ENCODE measurements around the gene ADCY9.

The ADCY9 gene

GRCh38 chr16:4152267-4152666 is 36.0 kb upstream of the ADCY9 start:
- no peak for TF ChIP-seq CTCF (IDR thresholded peaks at IDR 0.05; ENCODE audit: control extremely low read depth, extremely low read depth, low read depth, missing control alignments)
- ChIA-PET CTCF (no interaction called here), POLR2A (no interaction called here)
- no peak for DNase-seq (ENCODE audit: extremely low spot score)

GRCh38 chr16:4147236-4147635 is 31.0 kb upstream of the ADCY9 start:
- CTCF ChIA-PET = interaction anchor here (1.0 to 1.9 kb wide), 3 partner anchors 30 to 106 kb away, joined by 4 to 5 read pairs (median 4); no protein-coding TSS in a partner anchor

GRCh38 chr16:4142268-4142667 is 26.0 kb upstream of the ADCY9 start:
- ChIA-PET CTCF (interaction anchor here (1.0 kb wide), 1 partner anchor 111 kb away, joined by 3 read pairs; no protein-coding TSS in a partner anchor), POLR2A (no interaction called here)
- DNase-seq (ENCODE audit: extremely low spot score) = peak; percentile 35
- no peak for TF ChIP-seq CTCF (IDR thresholded peaks at IDR 0.05; ENCODE audit: control extremely low read depth, extremely low read depth, low read depth, missing control alignments)

More at GRCh38 chr16:4147236-4147635, 31.0 kb upstream of the ADCY9 start:
- no peak for TF ChIP-seq CTCF (IDR thresholded peaks at IDR 0.05; ENCODE audit: control extremely low read depth, extremely low read depth, low read depth, missing control alignments)
- POLR2A ChIA-PET = no interaction called here
- no peak for DNase-seq (ENCODE audit: extremely low spot score)

GRCh38 chr16:4141604-4142003 is 25.4 kb upstream of the ADCY9 start:
- TF ChIP-seq CTCF (IDR thresholded peaks at IDR 0.05; ENCODE audit: control extremely low read depth, extremely low read depth, low read depth, missing control alignments) = no peak
- no peak for DNase-seq (ENCODE audit: extremely low spot score)
- CTCF ChIA-PET = no interaction called here
- POLR2A ChIA-PET = no interaction called here

- no peak for TF ChIP-seq CTCF (IDR thresholded peaks at IDR 0.05; ENCODE audit: control extremely low read depth, extremely low read depth, low read depth, missing control alignments)
- no peak for DNase-seq (ENCODE audit: extremely low spot score)
- POLR2A ChIA-PET = no interaction called here
- CTCF ChIA-PET = no interaction called here
Observed at GRCh38 chr16:4140652-4141051, 24.4 kb upstream of the ADCY9 start.

- POLR2A ChIA-PET = no interaction called here
Observed at GRCh38 chr16:4139968-4140367, 23.7 kb upstream of the ADCY9 start.

More at GRCh38 chr16:4139968-4140367, 23.7 kb upstream of the ADCY9 start:
- no peak for DNase-seq (ENCODE audit: extremely low spot score)
- no peak for TF ChIP-seq CTCF (IDR thresholded peaks at IDR 0.05; ENCODE audit: control extremely low read depth, extremely low read depth, low read depth, missing control alignments)
- CTCF ChIA-PET = no interaction called here

Data from GM10248 (cell line).